Measurements from ENCODE around the gene ACOD1.

Gene ACOD1

DNA sequence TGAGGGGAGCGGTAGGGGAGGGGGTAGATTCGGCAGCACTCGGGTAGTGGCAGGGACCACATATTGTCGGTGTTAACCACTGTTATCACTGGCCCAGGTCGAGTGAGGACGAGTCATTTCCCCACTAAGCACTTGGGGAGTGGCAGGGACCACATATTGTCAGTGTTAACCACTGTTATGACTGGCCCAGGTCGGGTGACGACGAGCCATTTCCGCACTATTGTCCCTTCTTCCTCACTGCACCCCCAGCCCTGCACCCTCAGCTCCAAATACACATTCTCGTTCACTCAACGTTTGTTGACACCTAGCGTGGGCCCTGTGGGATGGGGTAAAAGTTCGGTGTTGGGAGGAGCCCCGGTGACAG is 43.1 kb downstream of the ACOD1 start:
- TF ChIP-seq POLR2A (IDR thresholded peaks at IDR 0.05; ENCODE audit: low read depth, low read length) = no peak
- DNase-seq (ENCODE audit: insufficient read length, low spot score) = no peak
- no peak for FAIRE-seq

DNA sequence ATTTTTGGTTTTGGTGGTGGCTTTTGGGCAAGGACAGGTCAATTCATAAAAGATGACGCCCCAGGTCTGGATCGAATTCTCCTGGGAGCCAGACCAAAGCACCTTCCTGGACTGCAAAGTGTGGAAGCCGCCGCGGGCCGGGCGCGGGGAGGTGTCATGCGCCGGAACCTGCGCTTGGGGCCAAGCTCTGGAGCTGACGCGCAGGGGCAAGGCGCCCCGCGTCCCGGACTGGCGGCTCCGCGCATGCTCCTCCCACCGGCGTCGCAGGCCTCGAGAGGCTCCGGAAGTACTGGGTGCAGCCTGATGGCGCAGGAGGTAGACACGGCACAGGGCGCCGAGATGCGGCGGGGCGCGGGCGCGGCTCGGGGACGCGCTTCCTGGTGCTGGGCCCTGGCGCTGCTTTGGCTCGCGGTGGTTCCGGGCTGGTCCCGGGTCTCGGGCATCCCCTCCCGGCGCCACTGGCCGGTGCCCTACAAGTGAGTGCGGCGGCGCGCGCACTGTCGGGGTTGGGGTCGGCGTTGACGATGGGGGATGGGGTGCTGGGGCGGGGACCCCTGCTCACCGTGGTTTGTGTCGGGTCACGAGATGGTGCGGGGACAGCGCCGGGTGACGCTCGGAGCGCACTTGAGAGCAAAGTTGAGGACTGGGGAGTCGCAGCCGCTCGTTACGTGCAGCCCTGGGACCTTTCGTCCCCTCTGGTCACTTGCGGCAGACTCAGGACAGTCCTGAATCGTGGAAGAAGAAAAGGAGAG is 43.7 kb downstream of the ACOD1 start, which contains the start of gene CLN5:
Gene CLN5, plus strand, starts transcription at position 286 of the 752 bp plus-strand sequence. Its CDS starts 18 bp downstream, at position 304.
- TF ChIP-seq POLR2A (IDR thresholded peaks at IDR 0.05; ENCODE audit: low read depth, low read length) = peak; percentile 87
- FAIRE-seq = no peak
- DNase-seq (ENCODE audit: insufficient read length, low spot score) = peak; percentile 96

DNA sequence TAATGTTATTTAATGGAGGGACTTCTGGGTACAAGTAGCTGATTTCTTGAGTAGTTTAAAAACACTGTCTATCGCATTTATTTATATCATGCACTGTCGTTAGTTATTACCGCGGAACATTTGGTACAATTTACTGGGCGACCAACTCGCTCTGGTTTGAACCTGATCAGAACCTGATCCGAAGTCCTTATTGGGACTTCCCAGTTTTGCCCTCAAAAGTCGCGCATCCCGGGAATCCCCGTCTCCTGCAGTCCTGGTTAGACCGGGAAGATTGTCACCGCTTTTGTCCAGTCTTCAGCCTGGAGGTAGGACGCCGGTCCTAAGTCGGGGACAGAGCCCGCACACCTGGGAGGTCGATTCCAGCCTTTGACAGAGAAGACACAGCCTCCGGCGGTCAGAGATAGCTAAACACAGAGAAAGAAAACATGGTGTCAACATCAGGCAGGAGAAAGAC is 44.3 kb downstream of the ACOD1 start:
- no peak for TF ChIP-seq POLR2A (IDR thresholded peaks at IDR 0.05; ENCODE audit: low read depth, low read length)
- FAIRE-seq (no peak), DNase-seq (ENCODE audit: insufficient read length, low spot score) (no peak)

DNA sequence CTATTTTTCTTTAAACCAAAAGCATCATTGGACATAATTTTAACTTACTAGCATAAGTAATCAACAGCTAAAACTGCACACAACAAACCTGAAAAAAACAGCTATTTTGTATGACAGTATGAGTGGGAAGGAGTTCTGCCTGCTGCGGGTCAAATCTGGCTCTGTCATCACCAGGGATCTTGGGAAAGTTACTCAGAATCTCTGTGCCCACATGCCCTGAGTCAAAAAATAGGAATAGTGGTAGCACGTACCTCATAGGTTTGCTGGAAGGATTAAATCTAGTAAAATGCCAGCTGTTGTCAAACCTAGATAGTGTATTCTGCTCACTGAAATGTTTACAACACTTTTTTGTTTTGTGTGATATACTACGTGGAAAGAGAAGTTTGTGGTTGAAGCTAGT is 44.7 kb downstream of the ACOD1 start:
- FAIRE-seq (no peak), DNase-seq (ENCODE audit: insufficient read length, low spot score) (no peak)
- no peak for TF ChIP-seq POLR2A (IDR thresholded peaks at IDR 0.05; ENCODE audit: low read depth, low read length)

DNA sequence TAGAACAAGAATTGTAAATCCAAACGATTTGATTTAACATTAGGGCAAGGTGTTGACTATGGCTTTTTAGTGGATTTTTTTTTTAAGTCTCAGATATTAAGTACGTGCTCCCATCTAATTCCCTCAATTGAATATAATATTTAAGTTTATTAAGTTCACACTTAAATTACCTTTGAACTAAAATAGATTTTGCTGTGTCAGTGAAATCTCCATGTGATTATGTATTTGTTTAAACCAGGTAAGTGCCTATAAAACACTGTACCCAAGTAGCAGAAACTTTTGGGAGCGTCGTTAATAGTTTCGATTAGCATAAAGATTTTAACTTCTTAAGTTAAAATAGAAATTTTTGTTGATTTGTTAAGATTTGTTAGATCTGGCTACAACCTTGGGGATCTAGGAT is 45.2 kb downstream of the ACOD1 start:
- no peak for TF ChIP-seq POLR2A (IDR thresholded peaks at IDR 0.05; ENCODE audit: low read depth, low read length)
- DNase-seq (ENCODE audit: insufficient read length, low spot score) (no peak), FAIRE-seq (no peak)

DNA sequence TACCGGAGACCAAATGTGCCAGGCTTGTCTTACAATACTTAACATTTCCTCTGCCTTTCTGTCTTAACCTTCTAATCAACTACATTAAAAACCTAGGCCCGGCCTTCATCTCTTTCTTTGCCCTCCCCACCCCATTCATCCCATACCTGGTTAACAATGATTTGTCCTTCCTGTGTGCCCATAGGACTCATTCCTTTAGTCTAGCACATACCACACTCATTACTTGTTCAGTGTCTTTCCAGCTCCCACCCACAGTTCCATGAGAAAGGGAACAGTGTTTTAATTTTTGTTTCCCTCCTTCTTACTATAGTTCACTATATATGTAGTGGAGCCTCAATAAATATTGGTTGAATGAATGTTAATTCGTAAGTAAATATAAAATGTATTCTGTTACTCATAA is 46.0 kb downstream of the ACOD1 start:
- no peak for TF ChIP-seq POLR2A (IDR thresholded peaks at IDR 0.05; ENCODE audit: low read depth, low read length)
- FAIRE-seq (no peak), DNase-seq (ENCODE audit: insufficient read length, low spot score) (no peak)

DNA sequence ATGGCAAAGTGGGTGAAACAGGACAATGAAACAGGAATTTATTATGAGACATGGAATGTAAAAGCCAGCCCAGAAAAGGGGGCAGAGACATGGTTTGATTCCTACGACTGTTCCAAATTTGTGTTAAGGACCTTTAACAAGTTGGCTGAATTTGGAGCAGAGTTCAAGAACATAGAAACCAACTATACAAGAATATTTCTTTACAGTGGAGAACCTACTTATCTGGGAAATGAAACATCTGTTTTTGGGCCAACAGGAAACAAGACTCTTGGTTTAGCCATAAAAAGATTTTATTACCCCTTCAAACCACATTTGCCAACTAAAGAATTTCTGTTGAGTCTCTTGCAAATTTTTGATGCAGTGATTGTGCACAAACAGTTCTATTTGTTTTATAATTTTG is 52.2 kb downstream of the ACOD1 start:
- FAIRE-seq (no peak), DNase-seq (ENCODE audit: insufficient read length, low spot score) (no peak)
- TF ChIP-seq POLR2A (IDR thresholded peaks at IDR 0.05; ENCODE audit: low read depth, low read length) = no peak

DNA sequence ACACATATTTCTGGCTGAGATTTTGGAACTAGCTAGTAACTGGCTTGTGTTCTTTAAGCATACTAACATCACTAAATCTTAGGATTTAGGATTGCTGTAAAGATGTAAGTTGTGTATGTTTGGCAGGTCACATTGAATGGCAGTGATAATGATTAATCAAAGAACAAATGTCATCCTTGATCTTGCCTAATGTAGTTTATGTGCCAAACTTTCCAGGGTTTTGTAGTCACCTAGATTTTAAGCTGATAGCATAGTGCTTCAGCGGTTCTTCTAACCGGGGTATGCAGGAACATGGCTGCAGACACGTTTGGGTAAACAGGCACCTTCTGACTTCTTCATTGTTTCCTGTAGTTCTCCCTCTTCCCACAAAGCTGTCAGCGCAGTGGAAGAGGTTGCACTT is 53.2 kb downstream of the ACOD1 start:
- no peak for DNase-seq (ENCODE audit: insufficient read length, low spot score)

DNA sequence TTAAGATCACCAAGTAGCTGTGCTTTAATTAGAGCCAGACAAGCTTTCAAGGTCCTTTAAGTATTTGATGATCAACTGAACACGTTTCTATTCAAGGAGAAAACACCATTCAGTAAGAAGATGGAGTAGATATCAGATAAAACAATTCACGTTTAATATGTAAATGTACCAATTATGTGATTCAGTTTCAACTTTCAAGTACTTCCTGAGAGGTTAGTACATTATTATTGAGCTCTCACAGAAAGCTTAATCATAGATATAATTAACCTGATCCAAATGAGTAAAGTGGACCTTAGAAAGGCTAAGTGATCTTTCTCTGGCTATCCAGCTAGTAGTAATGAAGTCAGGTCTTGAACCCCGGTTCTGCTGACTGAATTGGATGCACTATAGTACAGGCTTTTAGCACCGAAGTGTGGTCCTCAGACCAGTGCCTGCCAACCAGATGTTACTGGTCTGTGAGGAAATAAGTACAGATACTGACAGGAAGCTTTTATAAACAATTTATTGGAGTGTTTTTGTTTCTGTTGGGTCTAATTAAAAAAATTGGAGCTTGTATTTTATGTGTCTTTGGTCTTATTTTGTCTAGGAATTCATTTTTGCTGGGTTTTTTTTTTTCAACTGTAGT is 53.8 kb downstream of the ACOD1 start:
- no peak for TF ChIP-seq POLR2A (IDR thresholded peaks at IDR 0.05; ENCODE audit: low read depth, low read length)
- FAIRE-seq (no peak), DNase-seq (ENCODE audit: insufficient read length, low spot score) (no peak)

More for the DNA sequence above, 53.2 kb downstream of the ACOD1 start:
- no peak for FAIRE-seq
- no peak for TF ChIP-seq POLR2A (IDR thresholded peaks at IDR 0.05; ENCODE audit: low read depth, low read length)

DNA sequence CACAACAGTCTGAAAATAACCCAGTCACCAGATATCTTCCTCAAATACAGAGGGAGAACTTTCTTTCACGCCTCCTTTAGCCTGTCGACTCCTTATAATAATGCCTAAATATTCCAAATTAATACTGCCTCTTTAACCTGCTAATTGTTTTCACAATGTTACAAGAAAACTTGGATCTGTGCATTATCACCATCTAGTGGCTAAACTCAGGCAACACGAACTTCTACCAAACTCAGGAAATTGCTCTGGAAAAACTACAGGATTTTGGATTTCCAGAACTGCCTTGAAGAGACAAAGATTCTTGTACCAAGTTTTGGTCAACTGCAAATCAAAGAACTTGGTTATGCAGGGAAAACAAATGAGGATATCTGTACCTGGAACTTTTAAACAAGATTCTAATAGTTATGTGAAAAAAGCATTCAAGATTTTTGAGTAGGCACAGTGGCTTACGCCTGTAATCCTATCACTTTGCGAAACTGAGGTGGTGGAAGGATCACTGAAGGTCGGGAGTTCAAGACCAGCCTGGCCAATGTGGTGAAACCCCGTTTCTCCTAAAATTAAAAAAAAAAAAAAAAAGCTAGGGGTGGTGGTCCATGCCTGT is 54.4 kb downstream of the ACOD1 start:
- no peak for TF ChIP-seq POLR2A (IDR thresholded peaks at IDR 0.05; ENCODE audit: low read depth, low read length)

More for the DNA sequence above, 54.4 kb downstream of the ACOD1 start:
- DNase-seq (ENCODE audit: insufficient read length, low spot score) = no peak
- FAIRE-seq = peak; percentile 68

All from H54 (cell line).